ENCODE results near the gene GYPB.
"Not testable (repeated sequence)": the region's sequence is repeated elsewhere in the genome, so short reads cannot be mapped to it uniquely, and the experiment has no call there.

- not testable (repeated sequence) for TF ChIP-seq CTCF (IDR thresholded peaks at IDR 0.05; ENCODE audit: low read length); EZH2 (IDR thresholded peaks at IDR 0.05; ENCODE audit: borderline replicate concordance, low read length)
Measured at GRCh38 chr4:144006200-144006803, 12.9 kb downstream of the GYPB start.
